Stimulated activated effector memory CD8-positive, alpha-beta T cell treated with anti-CD3 and anti-CD28 coated beads, Interleukin-12 subunit alpha, Interleukin-12 subunit beta, amount 100 ng/mL, for 72 hours (primary cell): ENCODE measurements around the gene ALDH16A1.

Experiments used
- ATAC-seq: fragments of 150-1000 bp; cut with Tn5 transposase; 2 replicates; pipeline ENCODE4 v1.10.0; 2021
- DNase-seq, 2 donors: peaks; one replicate each; pipeline ENCODE4 v3.0.0; 2021 to 2022; ENCODE audit warnings: low spot score in 2 of 2
- H3K27ac Mint-ChIP-seq: one replicate; pipeline ENCODE4 v1.8.0; 2022; ENCODE audit warnings: mild to moderate bottlenecking, mixed read lengths
- H3K36me3 Mint-ChIP-seq: one replicate; pipeline ENCODE4 v1.8.0; 2022; ENCODE audit warnings: mild to moderate bottlenecking, mixed read lengths
- H3K4me1 Mint-ChIP-seq: one replicate; pipeline ENCODE4 v1.8.0; 2022; ENCODE audit warnings: mixed read lengths
- H3K4me3 Mint-ChIP-seq: one replicate; pipeline ENCODE4 v1.8.0; 2022; ENCODE audit warnings: mild to moderate bottlenecking, mixed read lengths
- H3K9me3 Mint-ChIP-seq: one replicate; pipeline ENCODE4 v1.8.0; 2022; ENCODE audit warnings: mixed read lengths

Gene ALDH16A1

GRCh38 chr19:49453013-49453756 is at the start of gene ALDH16A1:
ALDH16A1 (plus strand) TSS chr19:49453225; CDS start chr19:49453332, 107 bp downstream.
- Mint-ChIP-seq H3K4me1 (peaks cover 56% of the 10 kb centered on the region), H3K27ac (peak within 1 kb of the TSS; percentile 98), H3K36me3 (peaks cover 76% of the 10 kb centered on the region), H3K9me3 (no peaks in the 10 kb centered on the region), H3K4me3 (peak within 1 kb of the TSS; percentile 91)
- ATAC-seq, result peak; percentile 93
- peak; percentile 95 to 99 for DNase-seq

- H3K4me1 Mint-ChIP-seq, result peaks cover 13% of the 10 kb centered on the region
- ATAC-seq (no peak), DNase-seq (no peak)
- H3K9me3 Mint-ChIP-seq, result no peaks in the 10 kb centered on the region
- no peaks in the 10 kb centered on the region for H3K36me3 Mint-ChIP-seq
- H3K27ac Mint-ChIP-seq, result no peak overlapping the region
- no peak overlapping the region for H3K4me3 Mint-ChIP-seq
Measured at GRCh38 chr19:49403404-49404187, 49.4 kb upstream of the ALDH16A1 start.

- Mint-ChIP-seq H3K27ac (no peak overlapping the region), H3K36me3 (no peaks in the 10 kb centered on the region), H3K4me1 (peaks cover 37% of the 10 kb centered on the region), H3K4me3 (no peak overlapping the region), H3K9me3 (no peaks in the 10 kb centered on the region)
- ATAC-seq (no peak), DNase-seq (no peak)
Measured at GRCh38 chr19:49407079-49407478, 45.9 kb upstream of the ALDH16A1 start.

GRCh38 chr19:49407482-49408015 is 45.5 kb upstream of the ALDH16A1 start:
- Mint-ChIP-seq H3K4me1 (peaks cover 41% of the 10 kb centered on the region), H3K36me3 (no peaks in the 10 kb centered on the region), H3K4me3 (no peak overlapping the region), H3K9me3 (no peaks in the 10 kb centered on the region), H3K27ac (no peak overlapping the region)
- ATAC-seq (peak; percentile 31), DNase-seq (no peak)

GRCh38 chr19:49408816-49409440 is 44.1 kb upstream of the ALDH16A1 start:
- Mint-ChIP-seq H3K27ac (peak overlapping the region; percentile 86), H3K4me3 (peak overlapping the region; percentile 41), H3K36me3 (no peaks in the 10 kb centered on the region), H3K4me1 (peaks cover 41% of the 10 kb centered on the region), H3K9me3 (no peaks in the 10 kb centered on the region)
- ATAC-seq, result no peak
- DNase-seq, result no peak

- ATAC-seq, result peak; percentile 63
- Mint-ChIP-seq H3K4me3 (peak overlapping the region; percentile 41), H3K36me3 (no peaks in the 10 kb centered on the region)
Measured at GRCh38 chr19:49409441-49410029, 43.5 kb upstream of the ALDH16A1 start.

DNA sequence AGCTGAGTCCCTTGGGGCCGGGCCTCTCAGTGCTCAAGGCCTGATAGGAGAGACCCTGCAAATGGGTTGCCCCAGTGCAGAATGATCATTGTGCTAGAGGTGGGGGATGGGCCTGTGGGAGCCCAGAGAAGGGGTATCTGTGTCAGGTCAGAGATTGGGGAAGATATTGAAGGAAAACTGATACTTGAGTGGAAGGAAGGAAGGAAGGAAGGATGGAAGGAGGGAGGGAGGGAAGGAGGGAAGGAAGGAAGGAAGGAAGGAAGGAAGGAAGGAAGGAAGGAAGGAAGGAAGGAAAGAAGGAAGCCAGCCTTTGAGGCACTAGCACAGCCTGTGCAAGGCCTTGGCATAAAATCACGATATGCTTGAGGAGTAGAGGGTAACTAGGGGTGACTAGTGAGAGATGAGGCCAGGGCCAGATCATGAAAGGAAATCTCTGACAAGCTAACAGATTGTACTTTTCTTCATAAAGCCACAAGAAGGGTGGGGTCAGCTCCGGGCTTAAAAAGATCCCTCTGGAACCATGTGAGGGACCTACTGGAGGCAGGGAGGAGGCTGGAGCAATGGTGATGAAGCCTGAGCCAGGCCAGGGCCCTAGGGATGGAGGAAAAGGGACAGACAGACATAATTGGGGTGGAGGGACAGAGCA is 41.2 kb upstream of the ALDH16A1 start:
- no peak for ATAC-seq
- no peak for DNase-seq
- H3K27ac Mint-ChIP-seq, result peak overlapping the region; percentile 61
- no peaks in the 10 kb centered on the region for H3K36me3 Mint-ChIP-seq
- peaks cover 41% of the 10 kb centered on the region for H3K4me1 Mint-ChIP-seq
- H3K4me3 Mint-ChIP-seq, result no peak overlapping the region
- no peaks in the 10 kb centered on the region for H3K9me3 Mint-ChIP-seq

More at GRCh38 chr19:49409441-49410029, 43.5 kb upstream of the ALDH16A1 start:
- Mint-ChIP-seq H3K27ac (peak overlapping the region; percentile 86), H3K9me3 (no peaks in the 10 kb centered on the region), H3K4me1 (peaks cover 41% of the 10 kb centered on the region)
- DNase-seq, result no peak

DNA sequence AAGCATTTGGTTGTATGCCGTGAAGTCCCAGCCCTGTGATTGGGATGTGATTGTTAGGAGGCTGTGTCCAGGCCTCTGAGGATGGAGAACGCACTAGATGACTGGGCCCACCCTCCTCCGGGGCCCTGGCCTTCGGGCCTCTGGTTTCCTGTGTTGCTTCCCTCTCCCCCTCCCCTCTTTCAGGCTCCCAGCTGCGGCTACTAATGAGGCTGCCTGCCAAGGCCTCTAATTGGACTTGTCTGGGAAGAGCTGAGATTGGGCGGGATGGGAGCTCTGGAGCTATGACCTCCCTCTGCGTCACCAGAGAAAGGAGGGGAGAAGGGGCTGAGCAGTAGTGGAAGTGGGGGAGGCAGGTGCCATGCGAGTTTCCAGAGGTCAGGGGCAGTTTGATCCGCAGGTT is 39.7 kb upstream of the ALDH16A1 start:
- no peak overlapping the region for H3K4me3 Mint-ChIP-seq
- H3K36me3 Mint-ChIP-seq, result no peaks in the 10 kb centered on the region
- DNase-seq (no peak), ATAC-seq (no peak)
- H3K9me3 Mint-ChIP-seq, result no peaks in the 10 kb centered on the region
- H3K4me1 Mint-ChIP-seq, result peaks cover 30% of the 10 kb centered on the region
- H3K27ac Mint-ChIP-seq, result peak overlapping the region; percentile 29

- H3K4me1 Mint-ChIP-seq, result peaks cover 21% of the 10 kb centered on the region
- no peak overlapping the region for H3K4me3 Mint-ChIP-seq
- no peak overlapping the region for H3K27ac Mint-ChIP-seq
- no peak for DNase-seq
- H3K9me3 Mint-ChIP-seq, result no peaks in the 10 kb centered on the region
- ATAC-seq, result no peak
- H3K36me3 Mint-ChIP-seq, result no peaks in the 10 kb centered on the region
Measured at GRCh38 chr19:49414256-49414655, 38.8 kb upstream of the ALDH16A1 start.

- H3K9me3 Mint-ChIP-seq, result no peaks in the 10 kb centered on the region
- DNase-seq (no peak), ATAC-seq (no peak)
- H3K27ac Mint-ChIP-seq, result no peak overlapping the region
- H3K4me1 Mint-ChIP-seq, result peaks cover 12% of the 10 kb centered on the region
- no peak overlapping the region for H3K4me3 Mint-ChIP-seq
- no peaks in the 10 kb centered on the region for H3K36me3 Mint-ChIP-seq
Measured at GRCh38 chr19:49415102-49415809, 37.8 kb upstream of the ALDH16A1 start.

DNA sequence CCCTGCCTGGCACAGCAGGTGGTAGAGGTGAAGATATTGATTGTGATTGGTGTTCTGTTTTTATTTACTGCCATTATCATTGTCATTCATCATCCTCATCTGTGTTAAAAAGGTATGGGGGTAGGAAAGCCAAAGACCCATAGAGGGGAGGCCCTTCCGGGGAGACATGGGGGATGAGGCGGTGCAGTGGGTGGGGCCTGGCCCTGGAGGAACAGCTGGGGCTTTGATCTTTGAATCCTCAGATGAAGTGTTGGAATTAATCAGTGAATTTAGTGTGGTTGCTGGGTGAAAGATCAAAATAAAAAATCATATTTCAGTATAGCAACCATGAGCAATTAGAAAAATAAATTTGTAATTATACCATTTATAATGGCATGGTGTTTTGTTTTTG is 37.2 kb upstream of the ALDH16A1 start:
- no peak overlapping the region for H3K4me3 Mint-ChIP-seq

GRCh38 chr19:49417088-49417487 is 35.9 kb upstream of the ALDH16A1 start:
- H3K4me1 Mint-ChIP-seq, result peaks cover 15% of the 10 kb centered on the region
- H3K9me3 Mint-ChIP-seq, result no peaks in the 10 kb centered on the region
- no peaks in the 10 kb centered on the region for H3K36me3 Mint-ChIP-seq
- DNase-seq, result no peak
- H3K4me3 Mint-ChIP-seq, result no peak overlapping the region
- no peak overlapping the region for H3K27ac Mint-ChIP-seq
- ATAC-seq, result no peak

More for the DNA sequence above, 37.2 kb upstream of the ALDH16A1 start:
- H3K9me3 Mint-ChIP-seq, result no peaks in the 10 kb centered on the region
- no peak for DNase-seq
- peaks cover 12% of the 10 kb centered on the region for H3K4me1 Mint-ChIP-seq
- no peaks in the 10 kb centered on the region for H3K36me3 Mint-ChIP-seq
- no peak for ATAC-seq
- H3K27ac Mint-ChIP-seq, result no peak overlapping the region

DNA sequence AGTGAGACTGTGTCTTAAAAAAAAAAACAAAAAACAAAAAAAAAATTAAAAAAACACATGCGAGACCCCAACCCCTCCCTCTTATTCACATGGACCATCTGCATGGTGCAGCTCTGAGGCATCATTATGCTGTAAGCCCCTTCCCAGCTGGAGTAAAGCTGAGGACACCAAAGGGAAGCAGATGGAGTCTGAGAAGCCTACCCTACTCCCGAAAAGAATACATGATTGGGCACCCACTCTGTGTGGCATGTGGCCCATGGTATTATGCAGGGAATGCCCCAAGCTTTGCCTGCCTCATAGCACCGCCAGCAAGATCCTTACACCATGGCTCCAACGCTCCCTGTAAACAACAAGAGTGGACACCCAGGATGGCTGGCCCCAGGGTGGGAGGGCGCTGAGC is 34.5 kb upstream of the ALDH16A1 start:
- H3K9me3 Mint-ChIP-seq, result no peaks in the 10 kb centered on the region
- no peak overlapping the region for H3K27ac Mint-ChIP-seq
- ATAC-seq (no peak), DNase-seq (no peak)
- H3K36me3 Mint-ChIP-seq, result no peaks in the 10 kb centered on the region
- no peak overlapping the region for H3K4me3 Mint-ChIP-seq
- H3K4me1 Mint-ChIP-seq, result peaks cover 23% of the 10 kb centered on the region

DNA sequence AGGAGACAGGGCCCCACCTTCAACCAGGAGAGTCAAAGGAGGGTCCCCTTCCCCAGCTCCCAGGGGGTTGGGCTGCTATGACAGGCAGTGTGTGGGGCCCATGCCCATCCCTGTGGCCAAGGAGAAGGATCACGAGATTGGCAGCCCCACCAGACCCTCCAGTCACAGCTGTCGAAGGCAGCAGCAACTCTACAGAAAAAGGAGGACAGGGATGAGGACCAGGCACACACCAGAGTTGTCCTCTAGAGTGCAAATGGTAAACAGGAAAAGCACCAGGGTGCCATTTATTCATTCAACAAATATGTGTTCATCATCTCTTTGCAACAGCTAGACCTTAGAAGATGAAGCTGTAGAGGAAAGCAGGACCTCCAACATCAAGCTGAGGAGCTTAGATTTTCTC is 33.9 kb upstream of the ALDH16A1 start:
- Mint-ChIP-seq H3K4me3 (no peak overlapping the region), H3K9me3 (no peaks in the 10 kb centered on the region)

More for the DNA sequence above, 33.9 kb upstream of the ALDH16A1 start:
- Mint-ChIP-seq H3K27ac (no peak overlapping the region), H3K36me3 (no peaks in the 10 kb centered on the region), H3K4me1 (peaks cover 30% of the 10 kb centered on the region)
- ATAC-seq, result no peak
- no peak for DNase-seq
